ENCODE data around the gene BMP2K. TPM values are rescaled to one million over a fixed set of nuclear protein-coding genes. Genes with fewer than 3 reads are reported as not detected.
A peak's percentile ranks its signal among the peaks of the same experiment; 100 is the strongest.

The BMP2K gene
- total RNA-seq, 6 experiments from 2014 or later: 32.3 to 53.5 (median 43.0) TPM

GRCh38 chr4:78878031-78878430 lies 101.9 kb downstream of the BMP2K start:
- no peak overlapping the region for H3K4me3 Mint-ChIP-seq
- no peak for TF ChIP-seq CTCF (IDR thresholded peaks at IDR 0.05)
- no peaks in the 10 kb centered on the region for H3K9me3 Mint-ChIP-seq
- H3K4me1 Mint-ChIP-seq (ENCODE audit: low read depth): peaks cover 27% of the 10 kb centered on the region
- H3K27me3 Mint-ChIP-seq (ENCODE audit: insufficient read depth): peaks cover 2% of the 10 kb centered on the region
- peaks cover 24% of the 10 kb centered on the region for H3K36me3 Mint-ChIP-seq (ENCODE audit: low read depth)
- no peak for DNase-seq
- H3K27ac Mint-ChIP-seq: no peak overlapping the region

DNA sequence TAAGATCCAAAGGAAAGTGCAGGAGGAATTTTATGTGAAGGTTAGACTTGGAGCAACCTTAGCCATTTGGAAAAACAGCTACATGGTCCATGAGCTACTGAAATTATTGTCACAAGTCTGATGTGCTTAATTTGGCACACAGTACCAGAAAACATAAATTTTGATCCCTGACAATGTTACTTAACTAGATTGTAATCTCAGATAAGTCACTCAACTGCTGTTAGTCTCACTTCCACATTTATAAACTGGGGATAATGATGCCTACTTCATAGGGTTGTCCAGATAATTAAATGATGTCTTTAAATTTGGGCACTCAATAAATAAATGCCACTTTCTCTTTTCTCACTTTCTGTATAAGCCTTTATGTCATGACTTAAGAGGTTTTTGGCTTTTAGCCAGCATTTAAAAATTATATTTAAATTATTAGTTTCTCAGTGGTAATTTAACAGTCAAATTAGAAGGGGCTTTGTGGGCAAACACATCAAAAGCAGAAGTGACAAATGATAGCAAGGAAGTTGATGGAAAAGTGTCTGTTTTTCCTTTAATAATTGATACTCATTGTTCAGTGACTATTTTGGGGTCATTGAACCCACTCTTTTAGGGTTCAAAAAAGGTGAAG lies 104.8 kb downstream of the BMP2K start:
- H3K27me3 Mint-ChIP-seq (ENCODE audit: insufficient read depth): no peaks in the 10 kb centered on the region

GRCh38 chr4:78885598-78885997 lies 109.4 kb downstream of the BMP2K start:
- no peak overlapping the region for H3K4me3 Mint-ChIP-seq
- H3K9me3 Mint-ChIP-seq: no peaks in the 10 kb centered on the region
- no peak for TF ChIP-seq CTCF (IDR thresholded peaks at IDR 0.05)
- H3K27ac Mint-ChIP-seq: peak overlapping the region; percentile 64
- peak; percentile 56 for DNase-seq
- no peaks in the 10 kb centered on the region for H3K27me3 Mint-ChIP-seq (ENCODE audit: insufficient read depth)
- H3K36me3 Mint-ChIP-seq (ENCODE audit: low read depth): peaks cover 13% of the 10 kb centered on the region; the same call in 1 of the 2 replicates
- peaks cover 34% of the 10 kb centered on the region for H3K4me1 Mint-ChIP-seq (ENCODE audit: low read depth)

More for the DNA sequence above, 104.8 kb downstream of the BMP2K start:
- Mint-ChIP-seq H3K4me1 (ENCODE audit: low read depth) (peaks cover 41% of the 10 kb centered on the region), H3K27ac (no peak overlapping the region), H3K4me3 (no peak overlapping the region), H3K36me3 (ENCODE audit: low read depth) (peaks cover 18% of the 10 kb centered on the region), H3K9me3 (no peaks in the 10 kb centered on the region)
- DNase-seq: no peak
- TF ChIP-seq CTCF (IDR thresholded peaks at IDR 0.05): no peak

GRCh38 chr4:78889955-78890354 lies 113.8 kb downstream of the BMP2K start:
- Mint-ChIP-seq H3K4me3 (no peak overlapping the region), H3K27ac (no peak overlapping the region; the same call in 1 of the 2 replicates), H3K4me1 (ENCODE audit: low read depth) (peaks cover 27% of the 10 kb centered on the region), H3K27me3 (ENCODE audit: insufficient read depth) (no peaks in the 10 kb centered on the region), H3K9me3 (no peaks in the 10 kb centered on the region), H3K36me3 (ENCODE audit: low read depth) (peaks cover 19% of the 10 kb centered on the region; the same call in 1 of the 2 replicates)
- TF ChIP-seq CTCF (IDR thresholded peaks at IDR 0.05): no peak
- DNase-seq: no peak

- Mint-ChIP-seq H3K4me3 (no peak overlapping the region), H3K36me3 (ENCODE audit: low read depth) (peaks cover 21% of the 10 kb centered on the region), H3K27ac (no peak overlapping the region), H3K27me3 (ENCODE audit: insufficient read depth) (no peaks in the 10 kb centered on the region), H3K4me1 (ENCODE audit: low read depth) (peaks cover 15% of the 10 kb centered on the region), H3K9me3 (no peaks in the 10 kb centered on the region)
- no peak for TF ChIP-seq CTCF (IDR thresholded peaks at IDR 0.05)
- DNase-seq: no peak
Observed at GRCh38 chr4:78899302-78899701, 123.2 kb downstream of the BMP2K start.

All from HFFc6 (cell line).